Measurements from ENCODE around the gene LRRFIP2. TPM values are rescaled to one million over a fixed set of nuclear protein-coding genes. Genes with fewer than 3 reads are reported as not detected.

LRRFIP2 gene
- total and polyA plus RNA-seq, 5 donors = 88.9 to 168 (median 161) TPM

DNA sequence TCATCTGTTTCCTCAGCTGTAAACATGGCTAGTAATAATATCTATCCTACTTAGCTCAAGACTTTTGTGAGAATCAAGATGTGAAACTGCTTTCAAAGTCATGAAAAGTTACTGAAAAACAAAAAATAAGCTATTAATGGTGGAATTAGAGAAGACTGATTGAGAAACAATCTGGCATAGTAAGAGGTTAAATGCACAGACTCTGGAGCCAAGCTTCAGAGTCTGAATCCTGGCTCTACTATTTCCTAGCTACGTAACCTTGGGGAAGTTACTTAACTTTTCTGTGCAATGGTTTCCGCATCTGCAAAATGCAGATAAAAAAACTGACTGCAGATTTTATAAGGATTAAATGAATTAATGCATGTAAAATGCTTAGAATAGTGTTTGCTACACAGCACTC is 28.8 kb downstream of the LRRFIP2 start:
- DNase-seq = no peak
- H3K4me1 ChIP-seq (ENCODE audit: control insufficient read depth, insufficient read depth, low read length) = peaks cover 11% of the 10 kb centered on the region
- ATAC-seq = peak; percentile 67 to 75
- H3K4me3 ChIP-seq (ENCODE audit: low read length) = no peak overlapping the region
- no peak overlapping the region for H3K27ac ChIP-seq (ENCODE audit: low read length)
- whole genome bisulfite sequencing = 11% methylated on average over 2 of the region's 2 CpGs
- H3K9me3 ChIP-seq (ENCODE audit: control insufficient read depth, low read length) = no peaks in the 10 kb centered on the region
- intact Hi-C loops (cut with DNase I) = no loop called here
- H3K27me3 ChIP-seq (ENCODE audit: control insufficient read depth, insufficient read depth) = no peaks in the 10 kb centered on the region

DNA sequence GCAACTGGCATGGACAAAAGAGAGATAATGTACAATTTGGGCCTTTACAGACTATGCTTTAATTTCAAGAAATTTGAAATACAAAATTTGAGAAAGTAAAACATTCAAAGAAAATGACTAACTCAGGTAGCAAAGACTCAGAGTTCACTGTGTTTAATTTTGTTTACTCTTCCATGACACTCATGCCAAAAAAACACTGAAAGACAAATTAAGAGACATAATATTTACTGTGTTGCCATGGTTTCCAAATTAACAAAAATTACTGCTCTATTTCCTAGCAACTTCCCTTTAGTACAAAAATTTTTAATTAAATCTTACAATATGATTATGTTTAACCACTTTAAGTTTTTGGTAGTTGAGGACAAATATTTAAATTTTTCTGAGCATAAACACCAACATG is 29.6 kb downstream of the LRRFIP2 start:
- H3K4me1 ChIP-seq (ENCODE audit: control insufficient read depth, insufficient read depth, low read length) = peaks cover 11% of the 10 kb centered on the region
- H3K27ac ChIP-seq (ENCODE audit: low read length) = no peak overlapping the region
- DNase-seq = no peak
- no peak for ATAC-seq
- H3K4me3 ChIP-seq (ENCODE audit: low read length) = no peak overlapping the region
- H3K27me3 ChIP-seq (ENCODE audit: control insufficient read depth, insufficient read depth) = no peaks in the 10 kb centered on the region
- no peaks in the 10 kb centered on the region for H3K9me3 ChIP-seq (ENCODE audit: control insufficient read depth, low read length)
- intact Hi-C loops (cut with DNase I) = no loop called here

DNA sequence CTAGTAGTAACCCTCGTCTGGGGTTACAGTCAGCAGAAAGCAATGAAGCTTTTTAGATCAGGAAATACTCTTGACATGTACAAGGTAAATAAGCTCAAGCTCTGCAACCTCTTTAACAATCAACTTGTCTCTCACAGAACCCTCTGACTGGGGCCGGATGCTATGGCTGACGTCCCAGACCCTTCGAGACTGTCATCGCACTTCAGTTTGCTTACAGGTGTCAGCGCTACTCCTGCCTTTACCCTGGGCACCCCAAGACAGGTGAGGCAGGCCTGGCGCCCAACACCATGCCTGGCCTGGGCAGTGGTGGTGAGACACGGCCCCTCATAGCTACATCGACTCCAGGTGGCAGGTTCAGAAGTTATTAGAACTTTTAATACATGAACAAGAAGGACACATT is 30.6 kb downstream of the LRRFIP2 start:
- no peak overlapping the region for H3K4me3 ChIP-seq (ENCODE audit: low read length)
- peaks cover 12% of the 10 kb centered on the region for H3K4me1 ChIP-seq (ENCODE audit: control insufficient read depth, insufficient read depth, low read length)
- intact Hi-C loops (cut with DNase I) = no loop called here
- 86% methylated on average over 9 of the region's 9 CpGs for WGBS
- peak overlapping the region; percentile 55 for H3K27ac ChIP-seq (ENCODE audit: low read length)
- no peaks in the 10 kb centered on the region for H3K27me3 ChIP-seq (ENCODE audit: control insufficient read depth, insufficient read depth)
- no peaks in the 10 kb centered on the region for H3K9me3 ChIP-seq (ENCODE audit: control insufficient read depth, low read length)
- ATAC-seq (peak in 1 of 2 donors; percentile 23), DNase-seq (no peak)

DNA sequence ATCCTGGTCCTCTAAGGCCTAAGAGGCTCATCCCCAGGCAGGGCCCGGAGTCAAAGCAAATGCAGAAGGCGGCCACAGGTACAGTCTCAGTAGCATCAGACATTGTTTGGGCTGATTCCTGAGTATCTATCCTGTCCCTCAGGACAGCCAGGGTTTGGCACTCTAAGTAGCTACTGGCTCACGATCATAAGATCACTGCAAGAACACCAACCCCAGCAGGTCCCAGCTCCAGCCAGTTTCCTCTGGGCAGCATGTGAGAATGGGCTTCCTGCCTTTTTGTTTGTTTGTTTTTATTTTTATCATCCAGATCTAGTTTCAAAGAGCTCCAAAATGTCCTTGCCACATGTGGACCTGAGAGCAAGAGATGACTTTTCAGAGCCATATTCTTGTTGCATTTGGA is 32.7 kb downstream of the LRRFIP2 start:
- 71% methylated on average over 3 of the region's 3 CpGs for WGBS
- intact Hi-C loops (cut with DNase I) = no loop called here
- no peak overlapping the region for H3K27ac ChIP-seq (ENCODE audit: low read length)
- ATAC-seq (no peak), DNase-seq (no peak)
- H3K4me3 ChIP-seq (ENCODE audit: low read length) = no peak overlapping the region
- H3K27me3 ChIP-seq (ENCODE audit: control insufficient read depth, insufficient read depth) = no peaks in the 10 kb centered on the region
- no peaks in the 10 kb centered on the region for H3K9me3 ChIP-seq (ENCODE audit: control insufficient read depth, low read length)
- H3K4me1 ChIP-seq (ENCODE audit: control insufficient read depth, insufficient read depth, low read length) = peaks cover 12% of the 10 kb centered on the region

DNA sequence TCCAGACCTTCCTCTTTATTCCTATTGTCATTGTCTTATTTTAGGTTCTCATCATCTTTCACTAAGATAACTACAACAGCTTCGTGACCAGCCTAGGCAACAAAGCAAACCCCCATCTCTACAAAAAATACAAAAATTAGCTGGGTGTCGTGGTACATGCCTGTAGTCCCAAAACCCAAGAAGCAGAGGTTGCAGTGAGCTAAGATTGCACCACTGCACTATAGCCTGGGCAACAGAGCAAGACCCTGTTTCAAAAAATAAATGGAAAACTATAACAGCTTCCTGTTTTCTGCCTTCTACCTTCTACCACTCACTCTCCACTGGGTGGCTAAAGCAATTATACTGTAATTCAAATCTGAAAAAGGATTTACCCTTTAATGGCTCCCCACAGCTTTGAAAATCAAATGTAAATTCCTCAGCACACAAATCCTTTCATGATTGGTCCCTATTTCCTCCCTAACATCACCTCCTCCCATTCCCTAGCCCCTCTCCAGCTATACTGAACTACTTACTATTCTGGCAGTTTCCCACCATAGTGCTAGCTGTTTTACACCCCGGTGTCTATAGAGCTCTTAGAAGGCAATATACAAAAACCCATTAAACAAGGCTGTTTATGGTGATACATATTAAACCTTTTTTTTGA is 33.4 kb downstream of the LRRFIP2 start:
- no peaks in the 10 kb centered on the region for H3K27me3 ChIP-seq (ENCODE audit: control insufficient read depth, insufficient read depth)
- no peak for DNase-seq
- 89% methylated on average over 3 of the region's 3 CpGs for WGBS
- intact Hi-C loops (cut with DNase I) = no loop called here
- H3K4me3 ChIP-seq (ENCODE audit: low read length) = no peak overlapping the region
- ATAC-seq = no peak
- H3K27ac ChIP-seq (ENCODE audit: low read length) = peak overlapping the region; percentile 48
- H3K9me3 ChIP-seq (ENCODE audit: control insufficient read depth, low read length) = no peaks in the 10 kb centered on the region
- H3K4me1 ChIP-seq (ENCODE audit: control insufficient read depth, insufficient read depth, low read length) = peaks cover 11% of the 10 kb centered on the region

DNA sequence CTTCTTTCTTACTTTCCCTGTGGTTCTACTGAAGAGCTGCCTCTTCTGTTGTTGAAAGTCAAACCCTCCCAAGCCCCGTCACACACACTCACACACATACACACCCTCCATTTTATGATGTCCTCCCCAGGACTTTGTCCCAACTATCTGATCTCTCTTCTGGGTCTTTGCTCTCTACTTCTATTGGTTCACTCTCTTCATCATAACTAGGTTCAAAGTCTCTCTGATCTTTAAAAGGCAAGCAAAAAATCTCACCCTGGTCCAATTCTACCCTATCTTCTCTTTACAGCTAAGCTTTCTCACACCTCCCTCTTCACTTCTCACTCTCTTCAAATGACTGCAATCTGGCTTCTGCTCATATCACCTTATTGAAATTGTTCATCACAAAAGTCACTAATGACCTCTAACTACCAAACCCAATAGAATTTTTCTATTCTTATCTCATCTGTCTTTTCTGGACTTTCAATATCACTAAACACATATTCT is 34.8 kb downstream of the LRRFIP2 start:
- intact Hi-C loops (cut with DNase I) = no loop called here
- ATAC-seq (peak; percentile 80 to 81), DNase-seq (no peak)
- H3K9me3 ChIP-seq (ENCODE audit: control insufficient read depth, low read length) = no peaks in the 10 kb centered on the region
- no peak overlapping the region for H3K4me3 ChIP-seq (ENCODE audit: low read length)
- peaks cover 10% of the 10 kb centered on the region for H3K4me1 ChIP-seq (ENCODE audit: control insufficient read depth, insufficient read depth, low read length)
- H3K27me3 ChIP-seq (ENCODE audit: control insufficient read depth, insufficient read depth) = no peaks in the 10 kb centered on the region
- H3K27ac ChIP-seq (ENCODE audit: low read length) = peak overlapping the region; percentile 84
- WGBS = 69% methylated on average over 1 of the region's 1 CpG

DNA sequence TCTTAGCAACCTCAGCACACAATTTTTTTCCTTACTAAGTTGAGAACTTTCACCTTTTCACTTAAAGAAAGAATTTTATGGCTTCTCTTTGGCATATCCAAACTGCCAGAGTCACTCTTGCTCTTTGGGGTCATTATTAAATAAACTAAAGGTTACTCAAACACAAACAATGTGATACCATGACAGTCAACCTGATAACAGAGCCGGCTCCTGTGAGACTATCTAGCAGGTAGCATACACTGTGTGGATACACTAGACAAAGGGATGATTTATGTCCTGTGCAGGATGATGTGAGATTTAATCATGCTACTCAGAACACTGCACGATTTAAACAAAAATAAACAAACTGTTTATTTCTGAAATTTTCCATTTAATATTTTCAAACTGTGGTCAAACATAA is 35.6 kb downstream of the LRRFIP2 start:
- ATAC-seq = no peak
- no peak for DNase-seq
- Histone ChIP-seq H3K4me3 (ENCODE audit: low read length) (no peak overlapping the region), H3K27me3 (ENCODE audit: control insufficient read depth, insufficient read depth) (no peaks in the 10 kb centered on the region), H3K27ac (ENCODE audit: low read length) (peak overlapping the region; percentile 30), H3K4me1 (ENCODE audit: control insufficient read depth, insufficient read depth, low read length) (peaks cover 8% of the 10 kb centered on the region), H3K9me3 (ENCODE audit: control insufficient read depth, low read length) (no peaks in the 10 kb centered on the region)
- 38% methylated on average over 2 of the region's 2 CpGs for WGBS
- intact Hi-C loops (cut with DNase I) = no loop called here

DNA sequence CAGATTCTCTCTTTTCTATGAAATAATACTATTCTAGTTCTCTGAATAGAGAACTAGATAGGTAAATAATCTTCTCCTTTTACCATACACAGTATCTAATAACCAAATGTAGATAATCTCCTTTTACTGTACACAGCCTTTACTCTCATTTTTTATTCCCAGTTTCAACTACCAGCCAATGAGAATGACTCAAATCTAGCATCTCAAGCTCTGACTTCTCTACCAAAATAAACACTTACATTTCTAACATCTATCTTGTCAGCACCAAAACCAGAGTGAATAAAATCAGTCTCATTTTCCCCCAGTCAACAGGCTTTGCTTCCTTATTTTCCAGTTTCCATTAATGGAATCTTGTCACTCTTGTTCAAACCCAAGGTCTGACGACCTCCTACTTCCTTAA is 36.9 kb downstream of the LRRFIP2 start:
- intact Hi-C loops (cut with DNase I) = no loop called here
- H3K27me3 ChIP-seq (ENCODE audit: control insufficient read depth, insufficient read depth) = no peaks in the 10 kb centered on the region
- DNase-seq = no peak
- H3K27ac ChIP-seq (ENCODE audit: low read length) = no peak overlapping the region
- 42% methylated on average over 1 of the region's 1 CpG for WGBS
- peaks cover 10% of the 10 kb centered on the region for H3K4me1 ChIP-seq (ENCODE audit: control insufficient read depth, insufficient read depth, low read length)
- ATAC-seq = no peak
- no peaks in the 10 kb centered on the region for H3K9me3 ChIP-seq (ENCODE audit: control insufficient read depth, low read length)
- H3K4me3 ChIP-seq (ENCODE audit: low read length) = no peak overlapping the region

DNA sequence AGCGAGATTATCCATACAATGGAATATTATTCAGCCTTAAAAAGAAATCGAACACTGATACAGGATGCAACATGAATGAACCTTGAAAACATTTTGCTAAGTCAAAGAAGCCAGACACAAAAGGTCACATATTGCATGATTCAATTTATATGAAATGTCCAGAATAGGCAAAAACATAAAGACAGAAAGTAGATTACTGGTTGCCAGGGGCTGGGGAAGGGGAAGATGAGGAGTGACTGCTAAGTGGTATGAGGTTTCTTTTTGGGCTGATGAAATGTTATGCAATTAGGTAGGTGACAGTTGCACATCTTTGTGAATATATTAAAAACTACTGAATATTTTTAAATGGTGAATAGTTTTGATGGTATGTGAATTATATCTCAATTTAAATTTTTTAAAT is 38.3 kb downstream of the LRRFIP2 start:
- H3K4me1 ChIP-seq (ENCODE audit: control insufficient read depth, insufficient read depth, low read length) = peaks cover 5% of the 10 kb centered on the region
- no peaks in the 10 kb centered on the region for H3K9me3 ChIP-seq (ENCODE audit: control insufficient read depth, low read length)
- H3K27me3 ChIP-seq (ENCODE audit: control insufficient read depth, insufficient read depth) = no peaks in the 10 kb centered on the region
- no peak overlapping the region for H3K27ac ChIP-seq (ENCODE audit: low read length)
- H3K4me3 ChIP-seq (ENCODE audit: low read length) = no peak overlapping the region
- no peak for DNase-seq
- no peak for ATAC-seq
- intact Hi-C loops (cut with DNase I) = no loop called here
- WGBS = 96% methylated on average over 2 of the region's 2 CpGs

DNA sequence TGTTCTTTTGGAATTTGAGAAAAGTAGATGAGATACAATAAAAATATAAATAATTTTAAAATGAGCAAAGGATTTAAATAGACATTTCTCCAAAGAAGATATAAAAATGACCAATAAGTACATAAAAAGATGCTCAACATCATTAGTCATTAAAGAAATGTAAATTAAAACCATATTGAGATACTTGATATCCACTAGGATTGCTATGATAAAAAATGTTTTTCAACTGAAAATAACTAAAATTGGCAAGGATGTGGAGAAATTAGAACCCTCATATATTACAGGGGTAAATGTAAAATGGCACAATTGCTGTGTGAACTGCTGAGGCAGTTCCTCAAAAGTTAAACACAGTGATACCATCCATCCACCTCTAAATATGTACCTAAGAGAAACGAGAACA is 38.8 kb downstream of the LRRFIP2 start:
- intact Hi-C loops (cut with DNase I) = no loop called here
- no peak overlapping the region for H3K4me3 ChIP-seq (ENCODE audit: low read length)
- WGBS = 84% methylated on average over 1 of the region's 1 CpG
- H3K4me1 ChIP-seq (ENCODE audit: control insufficient read depth, insufficient read depth, low read length) = peaks cover 5% of the 10 kb centered on the region
- no peaks in the 10 kb centered on the region for H3K27me3 ChIP-seq (ENCODE audit: control insufficient read depth, insufficient read depth)
- no peaks in the 10 kb centered on the region for H3K9me3 ChIP-seq (ENCODE audit: control insufficient read depth, low read length)
- ATAC-seq (no peak), DNase-seq (no peak)
- H3K27ac ChIP-seq (ENCODE audit: low read length) = no peak overlapping the region

DNA sequence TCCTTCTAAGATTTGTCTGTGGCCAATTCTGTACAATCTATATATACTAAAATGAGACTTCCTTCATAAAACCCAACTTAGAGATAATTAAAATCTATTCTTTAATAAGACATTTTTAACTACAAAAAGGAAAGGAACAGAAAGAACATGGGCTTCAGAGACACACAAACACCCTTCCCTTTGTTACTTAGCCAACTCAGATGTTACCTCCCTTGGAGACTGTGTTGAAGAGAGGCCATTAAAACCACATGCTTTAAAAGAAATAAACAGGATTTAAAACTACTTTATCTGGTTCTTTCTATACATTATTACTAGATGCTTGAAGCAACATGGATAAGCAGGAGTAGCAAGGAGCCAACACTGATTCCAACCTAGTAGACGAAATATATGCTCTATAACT is 42.0 kb downstream of the LRRFIP2 start:
- DNase-seq = no peak
- Histone ChIP-seq H3K9me3 (ENCODE audit: control insufficient read depth, low read length) (no peaks in the 10 kb centered on the region), H3K27ac (ENCODE audit: low read length) (no peak overlapping the region), H3K4me3 (ENCODE audit: low read length) (no peak overlapping the region), H3K4me1 (ENCODE audit: control insufficient read depth, insufficient read depth, low read length) (peaks cover 3% of the 10 kb centered on the region), H3K27me3 (ENCODE audit: control insufficient read depth, insufficient read depth) (no peaks in the 10 kb centered on the region)
- 100% methylated on average over 1 of the region's 1 CpG for WGBS
- no peak for ATAC-seq
- intact Hi-C loops (cut with DNase I) = no loop called here

DNA sequence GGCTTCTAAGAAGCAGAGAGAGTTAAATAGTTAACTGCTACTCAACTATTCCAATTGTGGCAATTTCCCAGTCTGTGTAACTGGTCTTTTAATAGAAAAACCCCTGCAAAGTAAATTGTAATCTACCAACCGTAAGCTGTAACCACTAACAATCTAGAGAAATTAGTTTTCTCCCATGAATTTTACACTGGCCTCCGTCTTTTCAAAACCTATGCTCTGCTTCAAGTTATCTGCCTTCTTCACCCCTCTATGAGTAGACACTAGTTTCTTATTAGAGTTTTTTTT is 42.6 kb downstream of the LRRFIP2 start:
- 29% methylated on average over 2 of the region's 2 CpGs for WGBS
- ATAC-seq = no peak
- H3K4me3 ChIP-seq (ENCODE audit: low read length) = no peak overlapping the region
- no peak overlapping the region for H3K27ac ChIP-seq (ENCODE audit: low read length)
- H3K4me1 ChIP-seq (ENCODE audit: control insufficient read depth, insufficient read depth, low read length) = peaks cover 3% of the 10 kb centered on the region
- H3K27me3 ChIP-seq (ENCODE audit: control insufficient read depth, insufficient read depth) = no peaks in the 10 kb centered on the region
- DNase-seq = no peak
- intact Hi-C loops (cut with DNase I) = no loop called here
- H3K9me3 ChIP-seq (ENCODE audit: control insufficient read depth, low read length) = no peaks in the 10 kb centered on the region

Data from right cardiac atrium (tissue), 5 donors.